ENCODE results near the gene AGMO. TPM values are rescaled to one million over a fixed set of nuclear protein-coding genes. Genes with fewer than 3 reads are reported as not detected.

Gene AGMO
- total RNA-seq, 2 donors from 2014 or later: 0.27 to 13.5 TPM

DNA sequence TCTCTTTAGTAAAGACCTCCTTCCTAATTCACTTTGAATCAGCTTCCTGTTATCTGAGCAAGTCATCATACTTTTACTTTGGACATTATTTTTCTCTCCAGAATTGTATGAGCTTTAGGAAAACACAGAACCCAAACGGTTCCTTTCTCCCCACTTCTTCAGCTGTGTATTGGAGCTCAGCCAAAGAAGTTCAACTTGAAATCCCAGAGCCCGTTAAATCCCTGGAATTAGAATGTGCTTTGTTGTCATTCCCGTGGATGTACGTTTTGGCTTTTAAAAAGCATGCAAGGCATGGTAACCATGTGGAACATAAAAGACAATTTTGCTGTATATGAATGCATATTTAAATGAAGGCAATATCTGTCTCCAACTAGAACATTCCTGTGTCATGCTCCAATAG, 46.6 kb downstream of the AGMO start:
- Histone ChIP-seq H3K36me3 (no peaks in the 10 kb centered on the region), H3K4me1 (replicated peaks) (no peaks in the 10 kb centered on the region), H3K9me3 (no peaks in the 10 kb centered on the region), H3K4me3 (no peak overlapping the region), H3K27ac (no peak overlapping the region), H3K27me3 (replicated peaks; ENCODE audit: insufficient read depth) (no peaks in the 10 kb centered on the region)
- DNase-seq (ENCODE audit: low spot score): no peak
- TF ChIP-seq POLR2A (IDR thresholded peaks at IDR 0.05) (no peak), POLR2AphosphoS5 (IDR thresholded peaks at IDR 0.05) (no peak)
- TF ChIP-seq, protein P1, sequence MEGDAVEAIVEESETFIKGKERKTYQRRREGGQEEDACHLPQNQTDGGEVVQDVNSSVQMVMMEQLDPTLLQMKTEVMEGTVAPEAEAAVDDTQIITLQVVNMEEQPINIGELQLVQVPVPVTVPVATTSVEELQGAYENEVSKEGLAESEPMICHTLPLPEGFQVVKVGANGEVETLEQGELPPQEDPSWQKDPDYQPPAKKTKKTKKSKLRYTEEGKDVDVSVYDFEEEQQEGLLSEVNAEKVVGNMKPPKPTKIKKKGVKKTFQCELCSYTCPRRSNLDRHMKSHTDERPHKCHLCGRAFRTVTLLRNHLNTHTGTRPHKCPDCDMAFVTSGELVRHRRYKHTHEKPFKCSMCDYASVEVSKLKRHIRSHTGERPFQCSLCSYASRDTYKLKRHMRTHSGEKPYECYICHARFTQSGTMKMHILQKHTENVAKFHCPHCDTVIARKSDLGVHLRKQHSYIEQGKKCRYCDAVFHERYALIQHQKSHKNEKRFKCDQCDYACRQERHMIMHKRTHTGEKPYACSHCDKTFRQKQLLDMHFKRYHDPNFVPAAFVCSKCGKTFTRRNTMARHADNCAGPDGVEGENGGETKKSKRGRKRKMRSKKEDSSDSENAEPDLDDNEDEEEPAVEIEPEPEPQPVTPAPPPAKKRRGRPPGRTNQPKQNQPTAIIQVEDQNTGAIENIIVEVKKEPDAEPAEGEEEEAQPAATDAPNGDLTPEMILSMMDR (IDR thresholded peaks at IDR 0.05): no peak
- intact Hi-C loops (cut with DNase I): no loop called here
- 11% methylated on average over 4 of the region's 4 CpGs for WGBS

DNA sequence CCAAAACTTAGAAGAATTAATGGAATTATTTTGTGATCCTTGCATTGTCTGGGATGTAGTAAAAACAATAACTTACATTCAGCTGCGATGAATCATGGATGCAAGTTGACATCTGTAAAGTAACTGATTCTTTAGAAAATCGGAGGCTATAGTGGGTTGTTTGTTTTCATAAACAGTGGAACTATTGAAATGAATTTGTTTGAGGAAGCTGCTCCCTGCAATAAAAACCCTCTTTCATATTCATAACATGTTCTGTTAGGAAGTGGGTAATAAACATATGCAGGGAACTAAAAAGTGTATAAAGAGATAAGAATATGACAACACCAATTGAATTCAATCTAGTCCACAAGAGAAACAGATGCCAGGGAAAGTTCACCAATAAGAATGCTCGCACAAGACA, 53.6 kb downstream of the AGMO start:
- Histone ChIP-seq H3K27me3 (replicated peaks; ENCODE audit: insufficient read depth) (no peaks in the 10 kb centered on the region), H3K9me3 (no peaks in the 10 kb centered on the region), H3K27ac (no peak overlapping the region), H3K36me3 (no peaks in the 10 kb centered on the region), H3K4me1 (replicated peaks) (no peaks in the 10 kb centered on the region), H3K4me3 (no peak overlapping the region)
- no peak for DNase-seq (ENCODE audit: low spot score)
- intact Hi-C loops (cut with DNase I): no loop called here
- no peak for TF ChIP-seq POLR2A (IDR thresholded peaks at IDR 0.05)
- no peak for TF ChIP-seq POLR2AphosphoS5 (IDR thresholded peaks at IDR 0.05)
- TF ChIP-seq, protein P1 (IDR thresholded peaks at IDR 0.05): no peak
- WGBS: 44% methylated on average over 3 of the region's 3 CpGs

DNA sequence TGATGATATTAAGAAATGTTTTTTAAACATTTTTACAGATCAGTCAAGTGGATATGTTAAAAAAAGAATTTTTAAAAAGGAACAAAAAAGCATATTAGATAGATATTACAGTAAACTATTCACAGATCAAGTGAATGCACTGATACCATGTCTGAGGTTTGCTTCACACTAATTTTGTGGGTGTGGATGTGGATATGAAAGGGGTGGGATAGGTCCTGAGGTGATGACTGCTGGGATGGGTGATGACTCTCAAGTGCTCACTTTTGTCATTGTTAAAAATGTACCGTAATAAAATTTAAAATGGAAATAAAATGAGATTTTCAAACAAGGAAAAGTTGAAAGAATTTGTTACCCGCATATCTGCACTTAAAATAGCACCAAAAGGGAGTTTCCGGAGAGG, 54.1 kb downstream of the AGMO start:
- H3K27me3 ChIP-seq (replicated peaks; ENCODE audit: insufficient read depth): no peaks in the 10 kb centered on the region

DNA sequence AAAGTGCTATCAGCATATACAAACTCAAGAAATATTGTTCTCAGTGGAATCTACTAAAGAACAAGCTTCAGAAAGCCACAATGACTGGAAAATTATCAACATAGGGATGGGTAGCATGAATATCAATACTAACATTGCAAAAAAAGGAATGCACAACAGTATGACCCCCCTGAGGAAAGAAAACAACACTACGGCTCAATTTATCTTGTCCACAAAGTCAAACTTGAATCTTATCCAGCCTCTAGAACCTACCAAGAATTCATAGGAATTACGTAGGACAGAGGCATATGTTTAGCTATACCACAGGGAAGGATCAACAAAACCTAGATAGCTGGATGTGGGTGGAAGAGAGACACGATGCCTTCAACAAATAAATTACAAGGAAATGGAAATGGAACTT, 54.6 kb downstream of the AGMO start:
- Histone ChIP-seq H3K36me3 (no peaks in the 10 kb centered on the region), H3K9me3 (no peaks in the 10 kb centered on the region), H3K4me1 (replicated peaks) (no peaks in the 10 kb centered on the region), H3K4me3 (no peak overlapping the region), H3K27me3 (replicated peaks; ENCODE audit: insufficient read depth) (no peaks in the 10 kb centered on the region), H3K27ac (no peak overlapping the region)
- no peak for TF ChIP-seq POLR2AphosphoS5 (IDR thresholded peaks at IDR 0.05)
- TF ChIP-seq, protein P1 (IDR thresholded peaks at IDR 0.05): no peak
- no peak for TF ChIP-seq POLR2A (IDR thresholded peaks at IDR 0.05)
- WGBS: 81% methylated on average over 3 of the region's 3 CpGs
- intact Hi-C loops (cut with DNase I): no loop called here
- DNase-seq (ENCODE audit: low spot score): no peak

More for the DNA sequence above, 54.1 kb downstream of the AGMO start:
- Histone ChIP-seq H3K27ac (no peak overlapping the region), H3K4me3 (no peak overlapping the region), H3K36me3 (no peaks in the 10 kb centered on the region), H3K4me1 (replicated peaks) (no peaks in the 10 kb centered on the region), H3K9me3 (no peaks in the 10 kb centered on the region)
- DNase-seq (ENCODE audit: low spot score): no peak
- intact Hi-C loops (cut with DNase I): no loop called here
- TF ChIP-seq POLR2AphosphoS5 (IDR thresholded peaks at IDR 0.05) (no peak), POLR2A (IDR thresholded peaks at IDR 0.05) (no peak)
- TF ChIP-seq, protein P1 (IDR thresholded peaks at IDR 0.05): no peak
- 70% methylated on average over 3 of the region's 3 CpGs for WGBS

DNA sequence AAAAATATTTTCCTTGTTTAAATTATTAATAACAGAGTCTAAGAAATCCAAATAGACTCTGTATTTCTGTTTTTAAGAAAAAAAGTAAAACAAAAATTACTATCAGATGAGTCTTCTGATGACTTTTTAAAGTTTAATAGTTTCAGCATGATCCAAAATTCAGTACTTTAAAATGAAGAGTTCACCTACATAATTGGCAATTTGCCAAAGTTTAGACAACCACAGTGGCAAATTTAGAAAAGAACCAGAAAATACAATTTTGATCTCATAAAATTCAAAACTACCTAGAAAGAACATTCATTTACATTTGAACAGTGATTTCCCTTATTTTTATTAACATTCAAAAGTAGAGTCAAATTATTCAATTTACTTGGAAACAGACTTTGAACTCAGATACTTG, 56.1 kb downstream of the AGMO start:
- Histone ChIP-seq H3K27me3 (replicated peaks; ENCODE audit: insufficient read depth) (no peaks in the 10 kb centered on the region), H3K27ac (no peak overlapping the region), H3K36me3 (no peaks in the 10 kb centered on the region), H3K4me1 (replicated peaks) (no peaks in the 10 kb centered on the region), H3K4me3 (no peak overlapping the region), H3K9me3 (no peaks in the 10 kb centered on the region)
- no peak for DNase-seq (ENCODE audit: low spot score)
- intact Hi-C loops (cut with DNase I): no loop called here
- TF ChIP-seq, protein P1 (IDR thresholded peaks at IDR 0.05): no peak
- TF ChIP-seq POLR2A (IDR thresholded peaks at IDR 0.05): no peak

All from prostate gland (tissue), 2 donors.